ENCODE results near the gene ADAMTS9. TPM values are rescaled to one million over a fixed set of nuclear protein-coding genes. Genes with fewer than 3 reads are reported as not detected.

The ADAMTS9 gene
- total and polyA plus RNA-seq, 2 of the 13 experiments (the other 11 are each of a cell fraction or from before 2014, with no cell fraction given), result 0.02 to 0.09 TPM

- TF ChIP-seq, protein P1, sequence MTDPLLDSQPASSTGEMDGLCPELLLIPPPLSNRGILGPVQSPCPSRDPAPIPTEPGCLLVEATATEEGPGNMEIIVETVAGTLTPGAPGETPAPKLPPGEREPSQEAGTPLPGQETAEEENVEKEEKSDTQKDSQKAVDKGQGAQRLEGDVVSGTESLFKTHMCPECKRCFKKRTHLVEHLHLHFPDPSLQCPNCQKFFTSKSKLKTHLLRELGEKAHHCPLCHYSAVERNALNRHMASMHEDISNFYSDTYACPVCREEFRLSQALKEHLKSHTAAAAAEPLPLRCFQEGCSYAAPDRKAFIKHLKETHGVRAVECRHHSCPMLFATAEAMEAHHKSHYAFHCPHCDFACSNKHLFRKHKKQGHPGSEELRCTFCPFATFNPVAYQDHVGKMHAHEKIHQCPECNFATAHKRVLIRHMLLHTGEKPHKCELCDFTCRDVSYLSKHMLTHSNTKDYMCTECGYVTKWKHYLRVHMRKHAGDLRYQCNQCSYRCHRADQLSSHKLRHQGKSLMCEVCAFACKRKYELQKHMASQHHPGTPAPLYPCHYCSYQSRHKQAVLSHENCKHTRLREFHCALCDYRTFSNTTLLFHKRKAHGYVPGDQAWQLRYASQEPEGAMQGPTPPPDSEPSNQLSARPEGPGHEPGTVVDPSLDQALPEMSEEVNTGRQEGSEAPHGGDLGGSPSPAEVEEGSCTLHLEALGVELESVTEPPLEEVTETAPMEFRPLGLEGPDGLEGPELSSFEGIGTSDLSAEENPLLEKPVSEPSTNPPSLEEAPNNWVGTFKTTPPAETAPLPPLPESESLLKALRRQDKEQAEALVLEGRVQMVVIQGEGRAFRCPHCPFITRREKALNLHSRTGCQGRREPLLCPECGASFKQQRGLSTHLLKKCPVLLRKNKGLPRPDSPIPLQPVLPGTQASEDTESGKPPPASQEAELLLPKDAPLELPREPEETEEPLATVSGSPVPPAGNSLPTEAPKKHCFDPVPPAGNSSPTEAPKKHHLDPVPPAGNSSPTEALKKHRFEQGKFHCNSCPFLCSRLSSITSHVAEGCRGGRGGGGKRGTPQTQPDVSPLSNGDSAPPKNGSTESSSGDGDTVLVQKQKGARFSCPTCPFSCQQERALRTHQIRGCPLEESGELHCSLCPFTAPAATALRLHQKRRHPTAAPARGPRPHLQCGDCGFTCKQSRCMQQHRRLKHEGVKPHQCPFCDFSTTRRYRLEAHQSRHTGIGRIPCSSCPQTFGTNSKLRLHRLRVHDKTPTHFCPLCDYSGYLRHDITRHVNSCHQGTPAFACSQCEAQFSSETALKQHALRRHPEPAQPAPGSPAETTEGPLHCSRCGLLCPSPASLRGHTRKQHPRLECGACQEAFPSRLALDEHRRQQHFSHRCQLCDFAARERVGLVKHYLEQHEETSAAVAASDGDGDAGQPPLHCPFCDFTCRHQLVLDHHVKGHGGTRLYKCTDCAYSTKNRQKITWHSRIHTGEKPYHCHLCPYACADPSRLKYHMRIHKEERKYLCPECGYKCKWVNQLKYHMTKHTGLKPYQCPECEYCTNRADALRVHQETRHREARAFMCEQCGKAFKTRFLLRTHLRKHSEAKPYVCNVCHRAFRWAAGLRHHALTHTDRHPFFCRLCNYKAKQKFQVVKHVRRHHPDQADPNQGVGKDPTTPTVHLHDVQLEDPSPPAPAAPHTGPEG (CRISPR knock-in tag; IDR thresholded peaks at IDR 0.05), result no peak
- TF ChIP-seq, protein P2, sequence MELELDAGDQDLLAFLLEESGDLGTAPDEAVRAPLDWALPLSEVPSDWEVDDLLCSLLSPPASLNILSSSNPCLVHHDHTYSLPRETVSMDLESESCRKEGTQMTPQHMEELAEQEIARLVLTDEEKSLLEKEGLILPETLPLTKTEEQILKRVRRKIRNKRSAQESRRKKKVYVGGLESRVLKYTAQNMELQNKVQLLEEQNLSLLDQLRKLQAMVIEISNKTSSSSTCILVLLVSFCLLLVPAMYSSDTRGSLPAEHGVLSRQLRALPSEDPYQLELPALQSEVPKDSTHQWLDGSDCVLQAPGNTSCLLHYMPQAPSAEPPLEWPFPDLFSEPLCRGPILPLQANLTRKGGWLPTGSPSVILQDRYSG (CRISPR knock-in tag; IDR thresholded peaks at IDR 0.05), result no peak
- TF ChIP-seq RXRB (CRISPR knock-in tag; IDR thresholded peaks at IDR 0.05; ENCODE audit: borderline replicate concordance), result 0 out of 2 replicates have a peak, but pooled peaks have one; percentile 23
- TF ChIP-seq, protein P3, sequence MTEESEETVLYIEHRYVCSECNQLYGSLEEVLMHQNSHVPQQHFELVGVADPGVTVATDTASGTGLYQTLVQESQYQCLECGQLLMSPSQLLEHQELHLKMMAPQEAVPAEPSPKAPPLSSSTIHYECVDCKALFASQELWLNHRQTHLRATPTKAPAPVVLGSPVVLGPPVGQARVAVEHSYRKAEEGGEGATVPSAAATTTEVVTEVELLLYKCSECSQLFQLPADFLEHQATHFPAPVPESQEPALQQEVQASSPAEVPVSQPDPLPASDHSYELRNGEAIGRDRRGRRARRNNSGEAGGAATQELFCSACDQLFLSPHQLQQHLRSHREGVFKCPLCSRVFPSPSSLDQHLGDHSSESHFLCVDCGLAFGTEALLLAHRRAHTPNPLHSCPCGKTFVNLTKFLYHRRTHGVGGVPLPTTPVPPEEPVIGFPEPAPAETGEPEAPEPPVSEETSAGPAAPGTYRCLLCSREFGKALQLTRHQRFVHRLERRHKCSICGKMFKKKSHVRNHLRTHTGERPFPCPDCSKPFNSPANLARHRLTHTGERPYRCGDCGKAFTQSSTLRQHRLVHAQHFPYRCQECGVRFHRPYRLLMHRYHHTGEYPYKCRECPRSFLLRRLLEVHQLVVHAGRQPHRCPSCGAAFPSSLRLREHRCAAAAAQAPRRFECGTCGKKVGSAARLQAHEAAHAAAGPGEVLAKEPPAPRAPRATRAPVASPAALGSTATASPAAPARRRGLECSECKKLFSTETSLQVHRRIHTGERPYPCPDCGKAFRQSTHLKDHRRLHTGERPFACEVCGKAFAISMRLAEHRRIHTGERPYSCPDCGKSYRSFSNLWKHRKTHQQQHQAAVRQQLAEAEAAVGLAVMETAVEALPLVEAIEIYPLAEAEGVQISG (CRISPR knock-in tag; IDR thresholded peaks at IDR 0.05), result no peak
- TF ChIP-seq, protein P4, sequence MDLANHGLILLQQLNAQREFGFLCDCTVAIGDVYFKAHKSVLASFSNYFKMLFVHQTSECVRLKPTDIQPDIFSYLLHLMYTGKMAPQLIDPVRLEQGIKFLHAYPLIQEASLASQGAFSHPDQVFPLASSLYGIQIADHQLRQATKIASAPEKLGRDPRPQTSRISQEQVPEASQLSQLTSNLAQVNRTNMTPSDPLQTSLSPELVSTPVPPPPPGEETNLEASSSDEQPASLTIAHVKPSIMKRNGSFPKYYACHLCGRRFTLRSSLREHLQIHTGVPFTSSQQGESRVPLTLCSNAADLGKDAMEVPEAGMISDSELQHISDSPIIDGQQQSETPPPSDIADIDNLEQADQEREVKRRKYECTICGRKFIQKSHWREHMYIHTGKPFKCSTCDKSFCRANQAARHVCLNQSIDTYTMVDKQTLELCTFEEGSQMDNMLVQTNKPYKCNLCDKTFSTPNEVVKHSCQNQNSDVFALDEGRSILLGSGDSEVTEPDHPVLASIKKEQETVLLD (CRISPR knock-in tag; IDR thresholded peaks at IDR 0.05; ENCODE audit: low read depth), result no peak
Observed at GRCh38 chr3:64627471-64628321, 60.1 kb downstream of the ADAMTS9 start (continued).
